Peyer's patch (tissue), 4 donors: ENCODE data around the gene C1QTNF6. TPM values are rescaled to one million over a fixed set of nuclear protein-coding genes. Genes with fewer than 3 reads are reported as not detected.

Experiments
- DNase-seq, 3 donors: peaks; one replicate each; pipeline ENCODE4 v3.0.0-alpha.2; 2017 to 2019
- H3K27ac ChIP-seq, 4 donors: fragments of 200-600 bp; sonication (generic); one replicate each; pipeline ENCODE4 v1.5.1; 2016 to 2019
- H3K27me3 ChIP-seq, 2 donors: fragments of 200-600 bp; sonication (generic); one replicate each; pipeline ENCODE4 v1.5.1; 2019
- H3K36me3 ChIP-seq, 3 donors: fragments of 200-600 bp; sonication (generic); one replicate each; pipeline ENCODE4 v1.5.1; 2016 to 2019
- H3K4me1 ChIP-seq, 4 donors: fragments of 200-600 bp; sonication (generic); one replicate each; pipeline ENCODE4 v1.5.1; 2016 to 2019
- H3K4me3 ChIP-seq, 4 donors: fragments of 200-600 bp; sonication (generic); 1 replicate in 3 of 4; 2 replicates in 1 of 4; pipeline ENCODE4 v1.5.1; 2016 to 2019; ENCODE audit warnings: mild to moderate bottlenecking in 1 of 4
- H3K9me3 ChIP-seq, 4 donors: fragments of 200-600 bp; sonication (generic); one replicate each; pipeline ENCODE4 v1.5.1; 2016 to 2019; ENCODE audit warnings: mild to moderate bottlenecking in 1 of 4
- POLR2A ChIP-seq, 2 donors: fragments of 450-650 bp; IDR thresholded peaks; one replicate each; pipeline ENCODE4 v1.5.1; 2017; ENCODE audit warnings: antibody characterized with exemption in 2 of 2, mild to moderate bottlenecking in 2 of 2, moderate library complexity in 2 of 2
- total RNA-seq, 4 donors: library from RNA; depleted of rRNA; stranded (reverse); fragments of >200 nt; gene quantifications; one replicate each; pipeline ENCODE4 v1.1.0, GENCODE V29; 2016
- TF ChIP-seq, protein P1 (sequence below), 6 experiments: fragments of 450-650 bp in 4 of 6; fragments of 200-600 bp in 2 of 6; sonication (generic) in 1 of 6; IDR thresholded peaks; one replicate each; pipeline ENCODE4 v1.5.1; 2017 to 2019; ENCODE audit warnings: antibody characterized with exemption in 6 of 6, mild to moderate bottlenecking in 3 of 6, moderate library complexity in 1 of 6

The C1QTNF6 gene
- total RNA-seq, 4 donors from 2014 or later, result 3.9 to 9.4 (median 5.9) TPM

DNA sequence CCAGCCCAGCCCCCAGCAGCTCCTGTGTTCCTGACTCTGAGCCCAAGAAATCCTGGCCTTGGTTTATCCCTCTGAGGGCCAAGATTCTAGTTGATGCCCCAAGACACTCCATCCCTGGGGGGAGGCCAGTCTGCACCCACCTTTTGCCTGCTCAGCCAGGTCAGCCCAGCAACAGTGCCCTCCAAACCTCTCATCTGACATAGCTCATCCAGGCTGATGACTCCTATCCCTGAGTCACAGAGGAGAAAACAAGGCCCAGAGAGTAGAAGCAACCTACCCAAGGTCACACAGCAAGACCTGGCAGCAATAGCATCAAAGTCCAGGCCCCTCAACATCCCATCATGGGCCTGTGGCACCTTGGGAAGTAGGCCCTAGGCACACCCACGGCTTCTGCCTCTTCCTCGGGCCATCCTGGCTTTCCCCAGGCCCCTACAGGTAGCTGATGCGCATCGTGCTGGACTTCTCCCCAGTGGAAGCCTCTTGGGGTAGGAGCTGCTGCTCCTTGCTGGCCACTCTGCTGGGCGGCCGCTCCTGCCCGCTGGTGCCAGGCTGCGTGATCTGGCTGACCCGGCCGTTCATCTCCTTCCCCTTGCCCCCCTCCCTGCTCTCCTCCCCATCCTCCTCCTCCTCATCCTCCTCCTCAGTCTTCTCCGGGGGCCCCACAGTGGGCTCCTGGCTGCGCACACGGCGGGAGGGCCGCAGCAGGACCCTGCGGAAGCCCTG is 18.2 kb upstream of the C1QTNF6 start:
- H3K4me1 ChIP-seq, result no peaks in the 10 kb centered on the region
- H3K4me3 ChIP-seq, result no peak overlapping the region
- H3K9me3 ChIP-seq, result no peaks in the 10 kb centered on the region
- no peaks in the 10 kb centered on the region for H3K27me3 ChIP-seq
- DNase-seq, result peak in 2 of 3 donors; percentile 25 to 34
- TF ChIP-seq, protein P1, sequence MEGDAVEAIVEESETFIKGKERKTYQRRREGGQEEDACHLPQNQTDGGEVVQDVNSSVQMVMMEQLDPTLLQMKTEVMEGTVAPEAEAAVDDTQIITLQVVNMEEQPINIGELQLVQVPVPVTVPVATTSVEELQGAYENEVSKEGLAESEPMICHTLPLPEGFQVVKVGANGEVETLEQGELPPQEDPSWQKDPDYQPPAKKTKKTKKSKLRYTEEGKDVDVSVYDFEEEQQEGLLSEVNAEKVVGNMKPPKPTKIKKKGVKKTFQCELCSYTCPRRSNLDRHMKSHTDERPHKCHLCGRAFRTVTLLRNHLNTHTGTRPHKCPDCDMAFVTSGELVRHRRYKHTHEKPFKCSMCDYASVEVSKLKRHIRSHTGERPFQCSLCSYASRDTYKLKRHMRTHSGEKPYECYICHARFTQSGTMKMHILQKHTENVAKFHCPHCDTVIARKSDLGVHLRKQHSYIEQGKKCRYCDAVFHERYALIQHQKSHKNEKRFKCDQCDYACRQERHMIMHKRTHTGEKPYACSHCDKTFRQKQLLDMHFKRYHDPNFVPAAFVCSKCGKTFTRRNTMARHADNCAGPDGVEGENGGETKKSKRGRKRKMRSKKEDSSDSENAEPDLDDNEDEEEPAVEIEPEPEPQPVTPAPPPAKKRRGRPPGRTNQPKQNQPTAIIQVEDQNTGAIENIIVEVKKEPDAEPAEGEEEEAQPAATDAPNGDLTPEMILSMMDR (IDR thresholded peaks at IDR 0.05), result no peak
- no peak for TF ChIP-seq POLR2A (IDR thresholded peaks at IDR 0.05)
- no peak overlapping the region for H3K27ac ChIP-seq
- H3K36me3 ChIP-seq, result no peaks in the 10 kb centered on the region

DNA sequence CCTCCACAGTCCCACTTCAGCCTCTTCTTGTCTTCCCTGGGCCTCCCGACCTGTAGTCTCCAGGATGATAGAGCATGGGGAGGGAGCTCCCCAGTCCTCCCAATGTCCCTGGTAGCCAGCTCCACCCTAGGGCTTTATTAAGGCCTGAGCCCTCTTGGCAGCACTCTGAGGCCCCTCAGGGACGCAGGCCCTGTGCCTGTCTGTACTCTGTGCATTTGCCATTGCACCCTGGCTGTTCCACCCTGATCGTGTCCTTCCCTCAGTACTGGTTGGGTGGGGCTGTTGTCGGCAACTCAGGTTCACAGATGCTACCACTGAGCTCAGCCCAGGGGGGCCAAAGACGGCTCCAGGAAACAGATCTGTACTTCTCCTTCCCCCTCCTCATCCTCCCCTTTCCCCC is 17.0 kb upstream of the C1QTNF6 start:
- Histone ChIP-seq H3K4me1 (no peaks in the 10 kb centered on the region), H3K9me3 (no peaks in the 10 kb centered on the region), H3K4me3 (no peak overlapping the region), H3K27me3 (no peaks in the 10 kb centered on the region), H3K36me3 (no peaks in the 10 kb centered on the region), H3K27ac (no peak overlapping the region)
- TF ChIP-seq POLR2A (IDR thresholded peaks at IDR 0.05), result no peak
- TF ChIP-seq, protein P1 (IDR thresholded peaks at IDR 0.05), result no peak
- peak in 2 of 3 donors; percentile 23 to 37 for DNase-seq

DNA sequence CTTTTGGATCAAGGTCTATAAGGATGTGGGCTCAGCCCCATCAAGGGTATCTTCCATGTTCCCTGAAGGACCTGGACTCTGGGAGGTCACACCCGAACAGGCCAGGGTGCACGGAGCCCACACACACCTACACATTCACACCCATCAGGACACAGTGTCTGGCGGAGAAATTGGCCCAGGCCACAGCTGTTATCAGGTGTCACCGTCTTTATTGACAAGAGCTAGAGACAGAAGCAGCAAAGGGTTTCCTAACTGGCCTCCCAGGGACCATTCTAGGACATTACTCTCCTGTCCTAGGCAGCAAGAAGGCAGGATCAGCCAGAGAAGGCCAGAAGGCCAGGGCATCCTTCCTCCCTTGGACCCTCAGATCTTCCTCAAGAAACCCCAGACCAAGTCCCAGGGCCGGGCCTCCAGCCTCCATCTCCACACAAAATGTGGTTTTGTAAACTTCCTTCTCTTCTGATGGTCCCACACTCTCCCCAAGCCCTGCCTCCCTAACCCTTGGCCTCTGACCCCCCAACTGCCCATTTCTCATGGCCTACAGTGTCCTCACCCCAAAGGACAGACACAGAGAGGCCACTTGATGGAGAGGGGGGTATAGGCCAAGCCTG is 16.1 kb upstream of the C1QTNF6 start:
- DNase-seq, result peak in 1 of 3 donors; percentile 15
- Histone ChIP-seq H3K36me3 (no peaks in the 10 kb centered on the region), H3K9me3 (no peaks in the 10 kb centered on the region), H3K27ac (no peak overlapping the region), H3K4me1 (peaks cover 0 to 7% (median 5%) of the 10 kb centered on the region in 4 donors), H3K4me3 (no peak overlapping the region), H3K27me3 (no peaks in the 10 kb centered on the region)
- TF ChIP-seq, protein P1 (IDR thresholded peaks at IDR 0.05), result no peak
- TF ChIP-seq POLR2A (IDR thresholded peaks at IDR 0.05), result no peak

DNA sequence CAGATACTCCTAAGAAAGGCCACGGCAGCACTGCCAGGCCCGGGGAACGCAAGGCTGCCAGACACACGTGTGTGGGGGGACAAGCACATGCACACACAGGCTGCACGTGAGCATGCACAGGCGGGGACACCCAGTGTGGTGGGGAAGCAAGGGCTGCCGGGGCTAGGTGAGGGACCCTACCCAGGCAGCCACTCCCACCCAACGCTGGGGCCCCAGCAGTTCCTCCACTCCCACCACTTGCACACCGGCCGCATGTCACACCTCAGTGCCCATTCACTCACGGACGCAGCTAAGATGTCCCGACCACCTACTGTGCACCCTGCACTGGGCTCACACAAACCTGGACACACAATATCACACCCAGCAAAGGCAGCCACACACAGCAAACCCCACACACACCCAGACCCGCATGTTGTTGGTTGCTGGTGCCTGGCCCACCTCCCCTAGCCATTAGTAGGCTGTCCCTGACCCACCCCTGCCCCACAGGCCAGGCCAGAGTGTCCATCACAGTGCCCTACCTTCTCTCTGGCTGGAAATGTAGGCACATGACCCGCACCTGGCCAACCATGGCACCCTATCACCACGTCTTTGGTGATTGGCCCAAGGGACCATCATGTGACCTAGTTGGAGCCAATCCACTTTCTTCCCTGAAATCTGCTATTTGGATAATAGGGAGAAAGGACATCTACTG is 15.5 kb upstream of the C1QTNF6 start:
- Histone ChIP-seq H3K36me3 (no peaks in the 10 kb centered on the region), H3K27ac (no peak overlapping the region), H3K4me1 (peaks cover 0 to 9% (median 5%) of the 10 kb centered on the region in 4 donors), H3K27me3 (no peaks in the 10 kb centered on the region), H3K4me3 (no peak overlapping the region), H3K9me3 (no peaks in the 10 kb centered on the region)
- DNase-seq, result peak in 1 of 3 donors; percentile 41
- TF ChIP-seq, protein P1 (IDR thresholded peaks at IDR 0.05), result no peak
- TF ChIP-seq POLR2A (IDR thresholded peaks at IDR 0.05), result no peak

DNA sequence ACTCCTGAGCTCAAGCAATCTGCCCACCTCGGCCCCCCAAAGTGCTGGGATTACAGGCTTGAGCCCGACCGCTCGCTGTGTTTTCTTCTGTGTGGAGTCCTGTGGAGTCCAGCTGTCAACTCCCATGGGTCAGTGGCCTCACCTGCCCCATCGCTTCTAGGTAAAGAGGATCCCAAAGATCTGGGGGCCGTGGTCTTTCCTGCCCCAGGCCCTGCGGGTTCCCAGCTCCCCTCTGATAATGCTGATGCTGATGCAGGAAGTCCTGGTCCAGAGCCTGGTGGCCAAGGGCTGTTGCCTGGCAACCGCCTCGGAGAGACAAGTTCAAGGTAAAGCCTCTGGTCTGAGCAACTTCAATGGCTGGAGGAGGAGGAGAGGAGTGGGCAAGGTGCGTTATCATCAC is 14.7 kb upstream of the C1QTNF6 start:
- peak in 1 of 3 donors; percentile 26 for DNase-seq
- peaks cover 6 to 16% (median 11%) of the 10 kb centered on the region in 4 donors for H3K4me1 ChIP-seq

More for the DNA sequence above, 14.7 kb upstream of the C1QTNF6 start:
- no peaks in the 10 kb centered on the region for H3K36me3 ChIP-seq
- H3K9me3 ChIP-seq, result no peaks in the 10 kb centered on the region
- no peak overlapping the region for H3K4me3 ChIP-seq
- H3K27me3 ChIP-seq, result no peaks in the 10 kb centered on the region
- H3K27ac ChIP-seq, result no peak overlapping the region
- TF ChIP-seq POLR2A (IDR thresholded peaks at IDR 0.05), result no peak
- TF ChIP-seq, protein P1 (IDR thresholded peaks at IDR 0.05), result no peak
